Neural progenitor cell (in vitro differentiated cells): ENCODE data around the gene CINP.

ENCODE experiments used
- CTCF ChIP-seq: fragments of 200-600 bp; sonication (generic); IDR thresholded peaks from 2 replicates; pipeline ENCODE4 v1.5.1; 2017; ENCODE audit warnings: antibody characterized with exemption, mild to moderate bottlenecking
- EZH2 ChIP-seq: fragments of 200-600 bp; sonication (generic); IDR thresholded peaks from 2 replicates; pipeline ENCODE4 v1.6.1; 2017; ENCODE audit warnings: antibody characterized with exemption, mild to moderate bottlenecking, moderate library complexity
- EZH2phosphoT487 ChIP-seq: fragments of 200-600 bp; sonication (generic); IDR thresholded peaks from 2 replicates; pipeline ENCODE4 v1.6.1; 2017; ENCODE audit warnings: antibody characterized with exemption

- no peak for TF ChIP-seq CTCF
- no peak for TF ChIP-seq EZH2
- no peak for TF ChIP-seq EZH2phosphoT487
These were observed 17.5 kb downstream of the CINP start for GRCh38 chr14:102345232-102345631.
